ENCODE measurements around the gene PPP1R37. TPM values are rescaled to one million over a fixed set of nuclear protein-coding genes. Genes with fewer than 3 reads are reported as not detected.

The PPP1R37 gene
- total RNA-seq, 1 experiment from 2014 or later = 46.4 TPM

GRCh38 chr19:45076029-45076850, 16.7 kb upstream of the PPP1R37 start, which contains the start of gene ZNF296:
Gene ZNF296 (minus strand): TSS chr19:45076478. CDS start chr19:45076373, 105 bp downstream.
- no peaks in the 10 kb centered on the region for H3K9me3 ChIP-seq (ENCODE audit: low read length)
- H3K4me3 ChIP-seq (ENCODE audit: low read length) = peak within 1 kb of the TSS; percentile 89
- peak within 1 kb of the TSS; percentile 55 for H3K9ac ChIP-seq (ENCODE audit: low read length)
- H3K27ac ChIP-seq (ENCODE audit: low read length) = peak within 1 kb of the TSS; percentile 13; the same call in 1 of the 2 replicates
- H4K20me1 ChIP-seq (ENCODE audit: low read length) = no peaks in the 10 kb centered on the region
- peak within 1 kb of the TSS; percentile 74 for H2AFZ ChIP-seq (ENCODE audit: low read length)
- ChIA-PET CTCF (no interaction called here), POLR2A (ENCODE audit: unreplicated experiment) (interaction anchor here (1.0 kb wide), 1 partner anchor 15 kb away, joined by 5 read pairs; no protein-coding TSS in a partner anchor)
- no peaks in the 10 kb centered on the region for H3K27me3 ChIP-seq (ENCODE audit: low read length)
- H3K79me2 ChIP-seq (ENCODE audit: low read length) = peaks cover 43% of the 10 kb centered on the region
- intact Hi-C loops (cut with micrococcal nuclease) = no loop called here
- H3F3A ChIP-seq (ENCODE audit: low read length, unreplicated experiment) = no peaks in the 10 kb centered on the region
- H3K4me2 ChIP-seq (ENCODE audit: low read length) = peak within 1 kb of the TSS; percentile 97
- H3K9me2 ChIP-seq (replicated peaks; ENCODE audit: low read length) = no peaks in the 10 kb centered on the region
- ATAC-seq (peak; percentile 72), DNase-seq (peak; percentile 82)
- H3K4me1 ChIP-seq (ENCODE audit: insufficient read depth, low read length) = peaks cover 11% of the 10 kb centered on the region
- TF ChIP-seq CTCF (conservative IDR thresholded peaks at IDR 0.05; ENCODE audit: low read depth, low read length) (no peak), EZH2phosphoT487 (IDR thresholded peaks at IDR 0.05; ENCODE audit: borderline replicate concordance, low read length) (peak; percentile 99)
- BruUV-seq (replicated peaks) = no TSS peak
- no peaks in the 10 kb centered on the region for H3K36me3 ChIP-seq (ENCODE audit: low read depth, low read length)

- Histone ChIP-seq H3K27ac (ENCODE audit: low read length) (no peak overlapping the region), H3K9me3 (ENCODE audit: low read length) (no peaks in the 10 kb centered on the region), H3K9me2 (replicated peaks; ENCODE audit: low read length) (no peaks in the 10 kb centered on the region), H3K36me3 (ENCODE audit: low read depth, low read length) (no peaks in the 10 kb centered on the region), H3K79me2 (ENCODE audit: low read length) (peaks cover 51% of the 10 kb centered on the region), H3F3A (ENCODE audit: low read length, unreplicated experiment) (no peaks in the 10 kb centered on the region), H3K9ac (ENCODE audit: low read length) (peak overlapping the region; percentile 55; the same call in 1 of the 2 replicates), H4K20me1 (ENCODE audit: low read length) (no peaks in the 10 kb centered on the region), H3K27me3 (ENCODE audit: low read length) (no peaks in the 10 kb centered on the region), H2AFZ (ENCODE audit: low read length) (peak overlapping the region; percentile 74), H3K4me3 (ENCODE audit: low read length) (peak overlapping the region; percentile 89), H3K4me1 (ENCODE audit: insufficient read depth, low read length) (peaks cover 11% of the 10 kb centered on the region), H3K4me2 (ENCODE audit: low read length) (peak overlapping the region; percentile 97)
- no TSS peak for BruUV-seq (replicated peaks)
- ChIA-PET POLR2A (ENCODE audit: unreplicated experiment) (no interaction called here), CTCF (no interaction called here)
- intact Hi-C loops (cut with micrococcal nuclease) = no loop called here
- TF ChIP-seq EZH2 (IDR thresholded peaks at IDR 0.05; ENCODE audit: low read length, unreplicated experiment) = no peak
- DNase-seq = no peak
- no peak for ATAC-seq
Observed at GRCh38 chr19:45076851-45077730, 15.9 kb upstream of the PPP1R37 start.

GRCh38 chr19:45078390-45079062, 14.5 kb upstream of the PPP1R37 start:
- H3K4me1 ChIP-seq (ENCODE audit: insufficient read depth, low read length) = peaks cover 11% of the 10 kb centered on the region
- H2AFZ ChIP-seq (ENCODE audit: low read length) = peak overlapping the region; percentile 96
- no peaks in the 10 kb centered on the region for H3K36me3 ChIP-seq (ENCODE audit: low read depth, low read length)
- ChIA-PET POLR2A (ENCODE audit: unreplicated experiment) (interaction anchor here (0.6 kb wide), 1 partner anchor 65 kb away, joined by 3 read pairs; no protein-coding TSS in a partner anchor), CTCF (no interaction called here)
- intact Hi-C loops (cut with micrococcal nuclease) = no loop called here
- no peaks in the 10 kb centered on the region for H3K9me3 ChIP-seq (ENCODE audit: low read length)
- TF ChIP-seq EZH2phosphoT487 (IDR thresholded peaks at IDR 0.05; ENCODE audit: borderline replicate concordance, low read length) (no peak), EZH2 (IDR thresholded peaks at IDR 0.05; ENCODE audit: low read length, unreplicated experiment) (no peak), CTCF (conservative IDR thresholded peaks at IDR 0.05; ENCODE audit: low read depth, low read length) (no peak)
- H3K27me3 ChIP-seq (ENCODE audit: low read length) = no peaks in the 10 kb centered on the region
- no peak overlapping the region for H3K27ac ChIP-seq (ENCODE audit: low read length)
- peak overlapping the region; percentile 100 for H3K4me3 ChIP-seq (ENCODE audit: low read length)
- no TSS peak for BruUV-seq (replicated peaks)
- no peaks in the 10 kb centered on the region for H4K20me1 ChIP-seq (ENCODE audit: low read length)
- peaks cover 63% of the 10 kb centered on the region for H3K79me2 ChIP-seq (ENCODE audit: low read length)
- no peaks in the 10 kb centered on the region for H3K9me2 ChIP-seq (replicated peaks; ENCODE audit: low read length)
- DNase-seq (no peak), ATAC-seq (no peak)
- peak overlapping the region; percentile 89 for H3K4me2 ChIP-seq (ENCODE audit: low read length)
- H3K9ac ChIP-seq (ENCODE audit: low read length) = peak overlapping the region; percentile 98
- no peaks in the 10 kb centered on the region for H3F3A ChIP-seq (ENCODE audit: low read length, unreplicated experiment)

Data from PC-3 (cell line).